ENCODE measurements around the gene NALF2. TPM values are rescaled to one million over a fixed set of nuclear protein-coding genes. Genes with fewer than 3 reads are reported as not detected.

Gene NALF2
- total and polyA plus RNA-seq, 2 of the 13 experiments (the other 11 are each of a cell fraction or from before 2014, with no cell fraction given) = 2.2 to 4.0 TPM

DNA sequence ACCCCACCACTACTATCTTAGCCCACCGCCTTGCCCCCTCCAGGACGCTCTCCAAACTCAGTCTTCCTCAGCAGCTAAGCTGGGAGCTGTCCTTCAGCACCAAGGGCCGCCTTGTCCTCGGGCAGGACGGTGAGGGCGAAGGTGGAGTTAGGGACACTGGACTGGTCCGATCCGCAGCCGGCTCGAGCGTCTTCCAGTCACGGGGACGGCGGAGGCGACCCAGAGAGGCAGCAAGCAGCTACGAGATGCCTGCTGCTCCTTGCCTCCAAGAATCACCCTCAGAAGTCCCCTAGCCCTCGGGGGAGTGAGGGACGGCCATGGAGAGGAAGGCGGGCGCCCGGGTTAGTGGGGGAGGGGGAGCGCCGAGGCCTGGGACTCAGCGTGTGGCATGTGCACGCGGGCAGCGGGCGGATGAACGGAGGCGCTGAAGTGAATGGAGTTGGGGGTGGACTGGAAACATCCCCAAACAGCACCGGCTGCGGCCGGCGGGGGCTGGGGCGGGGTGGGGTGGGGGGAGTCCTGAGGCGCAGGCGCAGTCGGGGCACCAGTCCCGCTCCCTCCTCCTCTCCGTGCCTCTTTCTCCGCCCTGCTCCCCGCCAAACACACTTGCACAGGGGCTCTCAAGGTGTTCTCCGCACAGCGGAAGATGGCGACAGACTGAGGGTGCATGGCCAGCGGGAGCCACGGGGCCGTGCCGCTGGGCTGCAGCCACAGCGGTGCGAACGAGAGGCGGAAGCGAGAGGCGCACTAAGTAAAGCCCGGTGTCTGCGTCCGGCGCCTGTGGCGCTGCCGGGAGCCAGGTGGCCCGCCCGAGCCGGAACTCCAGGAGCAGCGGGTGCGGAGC lies at the start of gene NALF2 (continued):
- TF ChIP-seq, protein P1, sequence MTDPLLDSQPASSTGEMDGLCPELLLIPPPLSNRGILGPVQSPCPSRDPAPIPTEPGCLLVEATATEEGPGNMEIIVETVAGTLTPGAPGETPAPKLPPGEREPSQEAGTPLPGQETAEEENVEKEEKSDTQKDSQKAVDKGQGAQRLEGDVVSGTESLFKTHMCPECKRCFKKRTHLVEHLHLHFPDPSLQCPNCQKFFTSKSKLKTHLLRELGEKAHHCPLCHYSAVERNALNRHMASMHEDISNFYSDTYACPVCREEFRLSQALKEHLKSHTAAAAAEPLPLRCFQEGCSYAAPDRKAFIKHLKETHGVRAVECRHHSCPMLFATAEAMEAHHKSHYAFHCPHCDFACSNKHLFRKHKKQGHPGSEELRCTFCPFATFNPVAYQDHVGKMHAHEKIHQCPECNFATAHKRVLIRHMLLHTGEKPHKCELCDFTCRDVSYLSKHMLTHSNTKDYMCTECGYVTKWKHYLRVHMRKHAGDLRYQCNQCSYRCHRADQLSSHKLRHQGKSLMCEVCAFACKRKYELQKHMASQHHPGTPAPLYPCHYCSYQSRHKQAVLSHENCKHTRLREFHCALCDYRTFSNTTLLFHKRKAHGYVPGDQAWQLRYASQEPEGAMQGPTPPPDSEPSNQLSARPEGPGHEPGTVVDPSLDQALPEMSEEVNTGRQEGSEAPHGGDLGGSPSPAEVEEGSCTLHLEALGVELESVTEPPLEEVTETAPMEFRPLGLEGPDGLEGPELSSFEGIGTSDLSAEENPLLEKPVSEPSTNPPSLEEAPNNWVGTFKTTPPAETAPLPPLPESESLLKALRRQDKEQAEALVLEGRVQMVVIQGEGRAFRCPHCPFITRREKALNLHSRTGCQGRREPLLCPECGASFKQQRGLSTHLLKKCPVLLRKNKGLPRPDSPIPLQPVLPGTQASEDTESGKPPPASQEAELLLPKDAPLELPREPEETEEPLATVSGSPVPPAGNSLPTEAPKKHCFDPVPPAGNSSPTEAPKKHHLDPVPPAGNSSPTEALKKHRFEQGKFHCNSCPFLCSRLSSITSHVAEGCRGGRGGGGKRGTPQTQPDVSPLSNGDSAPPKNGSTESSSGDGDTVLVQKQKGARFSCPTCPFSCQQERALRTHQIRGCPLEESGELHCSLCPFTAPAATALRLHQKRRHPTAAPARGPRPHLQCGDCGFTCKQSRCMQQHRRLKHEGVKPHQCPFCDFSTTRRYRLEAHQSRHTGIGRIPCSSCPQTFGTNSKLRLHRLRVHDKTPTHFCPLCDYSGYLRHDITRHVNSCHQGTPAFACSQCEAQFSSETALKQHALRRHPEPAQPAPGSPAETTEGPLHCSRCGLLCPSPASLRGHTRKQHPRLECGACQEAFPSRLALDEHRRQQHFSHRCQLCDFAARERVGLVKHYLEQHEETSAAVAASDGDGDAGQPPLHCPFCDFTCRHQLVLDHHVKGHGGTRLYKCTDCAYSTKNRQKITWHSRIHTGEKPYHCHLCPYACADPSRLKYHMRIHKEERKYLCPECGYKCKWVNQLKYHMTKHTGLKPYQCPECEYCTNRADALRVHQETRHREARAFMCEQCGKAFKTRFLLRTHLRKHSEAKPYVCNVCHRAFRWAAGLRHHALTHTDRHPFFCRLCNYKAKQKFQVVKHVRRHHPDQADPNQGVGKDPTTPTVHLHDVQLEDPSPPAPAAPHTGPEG (CRISPR knock-in tag; IDR thresholded peaks at IDR 0.05) = peak; percentile 79; the same call in 1 of the 2 replicates
- TF ChIP-seq KLF9 (CRISPR knock-in tag; IDR thresholded peaks at IDR 0.05; ENCODE audit: low read depth) (no peak), ZNF230 (CRISPR knock-in tag; IDR thresholded peaks at IDR 0.05) (0 out of 2 replicates have a peak, but pooled peaks have one; percentile 7), SOX6 (IDR thresholded peaks at IDR 0.05) (no peak), SOX6 (CRISPR knock-in tag; IDR thresholded peaks at IDR 0.05) (0 out of 2 replicates have a peak, but pooled peaks have one; percentile 6), KAT8 (CRISPR knock-in tag; IDR thresholded peaks at IDR 0.05) (peak; percentile 14; the same call in 1 of the 2 replicates), ZNF777 (CRISPR knock-in tag; IDR thresholded peaks at IDR 0.05) (peak; percentile 58), NFYC (CRISPR knock-in tag; IDR thresholded peaks at IDR 0.05) (no peak), POLR2G (IDR thresholded peaks at IDR 0.05; ENCODE audit: low read depth, low read length) (peak; percentile 65; the same call in 1 of the 2 replicates), TGIF2 (CRISPR knock-in tag; IDR thresholded peaks at IDR 0.05) (peak; percentile 50)
- TF ChIP-seq, protein P2, sequence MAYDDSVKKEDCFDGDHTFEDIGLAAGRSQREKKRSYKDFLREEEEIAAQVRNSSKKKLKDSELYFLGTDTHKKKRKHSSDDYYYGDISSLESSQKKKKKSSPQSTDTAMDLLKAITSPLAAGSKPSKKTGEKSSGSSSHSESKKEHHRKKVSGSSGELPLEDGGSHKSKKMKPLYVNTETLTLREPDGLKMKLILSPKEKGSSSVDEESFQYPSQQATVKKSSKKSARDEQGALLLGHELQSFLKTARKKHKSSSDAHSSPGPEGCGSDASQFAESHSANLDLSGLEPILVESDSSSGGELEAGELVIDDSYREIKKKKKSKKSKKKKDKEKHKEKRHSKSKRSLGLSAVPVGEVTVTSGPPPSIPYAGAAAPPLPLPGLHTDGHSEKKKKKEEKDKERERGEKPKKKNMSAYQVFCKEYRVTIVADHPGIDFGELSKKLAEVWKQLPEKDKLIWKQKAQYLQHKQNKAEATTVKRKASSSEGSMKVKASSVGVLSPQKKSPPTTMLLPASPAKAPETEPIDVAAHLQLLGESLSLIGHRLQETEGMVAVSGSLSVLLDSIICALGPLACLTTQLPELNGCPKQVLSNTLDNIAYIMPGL (CRISPR knock-in tag; IDR thresholded peaks at IDR 0.05; ENCODE audit: borderline replicate concordance in 1 of 2, low read depth in 1 of 2) = peak; percentile 24 to 45; a peak in 3 of 4 replicates
- TF ChIP-seq, protein P3, sequence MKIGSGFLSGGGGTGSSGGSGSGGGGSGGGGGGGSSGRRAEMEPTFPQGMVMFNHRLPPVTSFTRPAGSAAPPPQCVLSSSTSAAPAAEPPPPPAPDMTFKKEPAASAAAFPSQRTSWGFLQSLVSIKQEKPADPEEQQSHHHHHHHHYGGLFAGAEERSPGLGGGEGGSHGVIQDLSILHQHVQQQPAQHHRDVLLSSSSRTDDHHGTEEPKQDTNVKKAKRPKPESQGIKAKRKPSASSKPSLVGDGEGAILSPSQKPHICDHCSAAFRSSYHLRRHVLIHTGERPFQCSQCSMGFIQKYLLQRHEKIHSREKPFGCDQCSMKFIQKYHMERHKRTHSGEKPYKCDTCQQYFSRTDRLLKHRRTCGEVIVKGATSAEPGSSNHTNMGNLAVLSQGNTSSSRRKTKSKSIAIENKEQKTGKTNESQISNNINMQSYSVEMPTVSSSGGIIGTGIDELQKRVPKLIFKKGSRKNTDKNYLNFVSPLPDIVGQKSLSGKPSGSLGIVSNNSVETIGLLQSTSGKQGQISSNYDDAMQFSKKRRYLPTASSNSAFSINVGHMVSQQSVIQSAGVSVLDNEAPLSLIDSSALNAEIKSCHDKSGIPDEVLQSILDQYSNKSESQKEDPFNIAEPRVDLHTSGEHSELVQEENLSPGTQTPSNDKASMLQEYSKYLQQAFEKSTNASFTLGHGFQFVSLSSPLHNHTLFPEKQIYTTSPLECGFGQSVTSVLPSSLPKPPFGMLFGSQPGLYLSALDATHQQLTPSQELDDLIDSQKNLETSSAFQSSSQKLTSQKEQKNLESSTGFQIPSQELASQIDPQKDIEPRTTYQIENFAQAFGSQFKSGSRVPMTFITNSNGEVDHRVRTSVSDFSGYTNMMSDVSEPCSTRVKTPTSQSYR (CRISPR knock-in tag; IDR thresholded peaks at IDR 0.05; ENCODE audit: borderline replicate concordance) = peak; percentile 70; the same call in 1 of the 2 replicates
- TF ChIP-seq, protein P4, sequence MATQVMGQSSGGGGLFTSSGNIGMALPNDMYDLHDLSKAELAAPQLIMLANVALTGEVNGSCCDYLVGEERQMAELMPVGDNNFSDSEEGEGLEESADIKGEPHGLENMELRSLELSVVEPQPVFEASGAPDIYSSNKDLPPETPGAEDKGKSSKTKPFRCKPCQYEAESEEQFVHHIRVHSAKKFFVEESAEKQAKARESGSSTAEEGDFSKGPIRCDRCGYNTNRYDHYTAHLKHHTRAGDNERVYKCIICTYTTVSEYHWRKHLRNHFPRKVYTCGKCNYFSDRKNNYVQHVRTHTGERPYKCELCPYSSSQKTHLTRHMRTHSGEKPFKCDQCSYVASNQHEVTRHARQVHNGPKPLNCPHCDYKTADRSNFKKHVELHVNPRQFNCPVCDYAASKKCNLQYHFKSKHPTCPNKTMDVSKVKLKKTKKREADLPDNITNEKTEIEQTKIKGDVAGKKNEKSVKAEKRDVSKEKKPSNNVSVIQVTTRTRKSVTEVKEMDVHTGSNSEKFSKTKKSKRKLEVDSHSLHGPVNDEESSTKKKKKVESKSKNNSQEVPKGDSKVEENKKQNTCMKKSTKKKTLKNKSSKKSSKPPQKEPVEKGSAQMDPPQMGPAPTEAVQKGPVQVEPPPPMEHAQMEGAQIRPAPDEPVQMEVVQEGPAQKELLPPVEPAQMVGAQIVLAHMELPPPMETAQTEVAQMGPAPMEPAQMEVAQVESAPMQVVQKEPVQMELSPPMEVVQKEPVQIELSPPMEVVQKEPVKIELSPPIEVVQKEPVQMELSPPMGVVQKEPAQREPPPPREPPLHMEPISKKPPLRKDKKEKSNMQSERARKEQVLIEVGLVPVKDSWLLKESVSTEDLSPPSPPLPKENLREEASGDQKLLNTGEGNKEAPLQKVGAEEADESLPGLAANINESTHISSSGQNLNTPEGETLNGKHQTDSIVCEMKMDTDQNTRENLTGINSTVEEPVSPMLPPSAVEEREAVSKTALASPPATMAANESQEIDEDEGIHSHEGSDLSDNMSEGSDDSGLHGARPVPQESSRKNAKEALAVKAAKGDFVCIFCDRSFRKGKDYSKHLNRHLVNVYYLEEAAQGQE (IDR thresholded peaks at IDR 0.05; ENCODE audit: borderline replicate concordance in 1 of 2, low read depth in 1 of 2, low read length in 2 of 2) = peak; percentile 60 to 90

All from HepG2 (cell line).